Activated CD8-positive, alpha-beta T cell treated with anti-CD3 and anti-CD28 coated beads, Interleukin-2, amount 10 ng/mL, durations not matched to agents 7 days and 5 days (primary cell): ENCODE measurements around the gene TBATA. TPM values are rescaled to one million over a fixed set of nuclear protein-coding genes. Genes with fewer than 3 reads are reported as not detected.

Experiments
- ATAC-seq: fragments of 150-1000 bp; cut with Tn5 transposase; one replicate; pipeline ENCODE4 v1.10.0; 2021; ENCODE audit warnings: moderate library complexity
- CTCF ChIA-PET: fragments of 350-600 bp; sonication (Branson Sonifier 250); formaldehyde crosslinking; loops from one replicate; lab custom pipeline; 2021; ENCODE audit warnings: antibody characterized with exemption; lab: Charles Lee
- POLR2A ChIA-PET: fragments of 350-600 bp; sonication (Branson Sonifier 250); formaldehyde crosslinking; loops from one replicate; lab custom pipeline; 2021; ENCODE audit warnings: antibody characterized with exemption; lab: Charles Lee
- DNase-seq: peaks from one replicate; pipeline ENCODE4 v3.0.0-alpha.2; 2020
- H3K27ac Mint-ChIP-seq: one replicate; pipeline ENCODE4 v1.8.0; 2021; ENCODE audit warnings: mild to moderate bottlenecking, mixed read lengths
- H3K27me3 Mint-ChIP-seq: one replicate; pipeline ENCODE4 v1.8.0; 2021; ENCODE audit warnings: low read depth, mixed read lengths
- H3K36me3 Mint-ChIP-seq: one replicate; pipeline ENCODE4 v1.8.0; 2021; ENCODE audit warnings: low read depth, mixed read lengths
- H3K4me1 Mint-ChIP-seq: one replicate; pipeline ENCODE4 v1.8.0; 2021; ENCODE audit warnings: low read depth, mixed read lengths
- H3K4me3 Mint-ChIP-seq: one replicate; pipeline ENCODE4 v1.8.0; 2021; ENCODE audit warnings: mild to moderate bottlenecking, mixed read lengths
- H3K9me3 Mint-ChIP-seq: one replicate; pipeline ENCODE4 v1.8.0; 2022; ENCODE audit warnings: mixed read lengths; ENCODE audit not compliant: insufficient read depth
- total RNA-seq, 2 experiments: library from RNA; stranded (reverse); gene quantifications; one replicate each; pipeline ENCODE4 v1.2.3, GENCODE V29; 2021

TBATA gene
- total RNA-seq, 2 experiments from 2014 or later: not detected

GRCh38 chr10:70747192-70747965, 37.8 kb downstream of the TBATA start:
- H3K27me3 Mint-ChIP-seq: peaks cover 2% of the 10 kb centered on the region
- POLR2A ChIA-PET: no interaction called here
- H3K4me1 Mint-ChIP-seq: peaks cover 21% of the 10 kb centered on the region
- ATAC-seq (no peak), DNase-seq (no peak)
- no peaks in the 10 kb centered on the region for H3K9me3 Mint-ChIP-seq
- no peak overlapping the region for H3K4me3 Mint-ChIP-seq
- CTCF ChIA-PET: no interaction called here
- peaks cover 4% of the 10 kb centered on the region for H3K36me3 Mint-ChIP-seq
- peak overlapping the region; percentile 1 for H3K27ac Mint-ChIP-seq

- ChIA-PET CTCF (no interaction called here), POLR2A (interaction anchor here (0.6 kb wide), 1 partner anchor 1001 kb away, joined by 3 read pairs; no protein-coding TSS in a partner anchor)
- Mint-ChIP-seq H3K36me3 (peaks cover 4% of the 10 kb centered on the region), H3K4me3 (no peak overlapping the region), H3K4me1 (peaks cover 32% of the 10 kb centered on the region), H3K27me3 (peaks cover 2% of the 10 kb centered on the region), H3K9me3 (no peaks in the 10 kb centered on the region), H3K27ac (peak overlapping the region; percentile 75)
- no peak for ATAC-seq
- no peak for DNase-seq
Observed at GRCh38 chr10:70745555-70745954, 39.6 kb downstream of the TBATA start.

GRCh38 chr10:70744617-70745143, 40.5 kb downstream of the TBATA start:
- POLR2A ChIA-PET: no interaction called here

GRCh38 chr10:70743879-70744278, 41.3 kb downstream of the TBATA start:
- DNase-seq: no peak
- CTCF ChIA-PET: interaction anchor here (1.4 kb wide), 2 partner anchors 15 to 124 kb away, joined by 3 to 5 read pairs; no protein-coding TSS in a partner anchor
- no peak for ATAC-seq

More at GRCh38 chr10:70744617-70745143, 40.5 kb downstream of the TBATA start:
- DNase-seq (no peak), ATAC-seq (no peak)
- CTCF ChIA-PET: no interaction called here
- H3K9me3 Mint-ChIP-seq: no peaks in the 10 kb centered on the region
- H3K27ac Mint-ChIP-seq: peak overlapping the region; percentile 53
- H3K4me3 Mint-ChIP-seq: no peak overlapping the region
- H3K36me3 Mint-ChIP-seq: peaks cover 4% of the 10 kb centered on the region
- peaks cover 32% of the 10 kb centered on the region for H3K4me1 Mint-ChIP-seq
- peaks cover 2% of the 10 kb centered on the region for H3K27me3 Mint-ChIP-seq

GRCh38 chr10:70743430-70743788, 41.8 kb downstream of the TBATA start:
- H3K27me3 Mint-ChIP-seq: peaks cover 2% of the 10 kb centered on the region
- CTCF ChIA-PET: interaction anchor here (1.4 to 2.0 kb wide), 3 partner anchors 16 to 184 kb away, joined by 3 to 7 read pairs (median 5); no protein-coding TSS in a partner anchor
- H3K4me3 Mint-ChIP-seq: no peak overlapping the region
- peaks cover 4% of the 10 kb centered on the region for H3K36me3 Mint-ChIP-seq
- POLR2A ChIA-PET: no interaction called here
- ATAC-seq (no peak), DNase-seq (no peak)
- peaks cover 32% of the 10 kb centered on the region for H3K4me1 Mint-ChIP-seq
- no peaks in the 10 kb centered on the region for H3K9me3 Mint-ChIP-seq
- H3K27ac Mint-ChIP-seq: no peak overlapping the region

More at GRCh38 chr10:70743879-70744278, 41.3 kb downstream of the TBATA start:
- POLR2A ChIA-PET: no interaction called here
- H3K36me3 Mint-ChIP-seq: peaks cover 4% of the 10 kb centered on the region
- H3K4me3 Mint-ChIP-seq: no peak overlapping the region
- peaks cover 32% of the 10 kb centered on the region for H3K4me1 Mint-ChIP-seq
- H3K27me3 Mint-ChIP-seq: peaks cover 2% of the 10 kb centered on the region
- H3K9me3 Mint-ChIP-seq: no peaks in the 10 kb centered on the region
- H3K27ac Mint-ChIP-seq: no peak overlapping the region

- H3K36me3 Mint-ChIP-seq: peaks cover 4% of the 10 kb centered on the region
- ChIA-PET CTCF (interaction anchor here (1.0 to 2.0 kb wide), 5 partner anchors 16 to 192 kb away, joined by 3 to 7 read pairs (median 5); no protein-coding TSS in a partner anchor), POLR2A (no interaction called here)
- H3K9me3 Mint-ChIP-seq: no peaks in the 10 kb centered on the region
- peak; percentile 38 for ATAC-seq
- peaks cover 2% of the 10 kb centered on the region for H3K27me3 Mint-ChIP-seq
- peaks cover 32% of the 10 kb centered on the region for H3K4me1 Mint-ChIP-seq
- peak overlapping the region; percentile 77 for H3K27ac Mint-ChIP-seq
- H3K4me3 Mint-ChIP-seq: peak overlapping the region; percentile 17
- DNase-seq: peak; percentile 48
Observed at GRCh38 chr10:70742537-70743429, 42.4 kb downstream of the TBATA start.

GRCh38 chr10:70740406-70741288, 44.5 kb downstream of the TBATA start:
- Mint-ChIP-seq H3K36me3 (peaks cover 4% of the 10 kb centered on the region), H3K27me3 (peaks cover 1% of the 10 kb centered on the region), H3K4me1 (peaks cover 30% of the 10 kb centered on the region), H3K27ac (no peak overlapping the region), H3K4me3 (no peak overlapping the region), H3K9me3 (no peaks in the 10 kb centered on the region)
- ATAC-seq (no peak), DNase-seq (no peak)
- ChIA-PET POLR2A (no interaction called here), CTCF (interaction anchor here (1.3 to 3.5 kb wide), 3 partner anchors 12 to 182 kb away, joined by 3 to 15 read pairs (median 14); no protein-coding TSS in a partner anchor)

- no peak for ATAC-seq
- ChIA-PET POLR2A (interaction anchor here (0.7 kb wide), 1 partner anchor 179 kb away, joined by 4 read pairs; no protein-coding TSS in a partner anchor), CTCF (interaction anchor here (1.1 to 3.5 kb wide), 5 partner anchors 16 to 180 kb away, joined by 3 to 15 read pairs (median 6); no protein-coding TSS in a partner anchor)
- Mint-ChIP-seq H3K4me1 (peaks cover 24% of the 10 kb centered on the region), H3K27ac (no peak overlapping the region), H3K4me3 (no peak overlapping the region), H3K36me3 (no peaks in the 10 kb centered on the region), H3K27me3 (no peaks in the 10 kb centered on the region), H3K9me3 (no peaks in the 10 kb centered on the region)
- no peak for DNase-seq
Observed at GRCh38 chr10:70738761-70739121, 46.4 kb downstream of the TBATA start.

GRCh38 chr10:70738006-70738760, 47.0 kb downstream of the TBATA start:
- Mint-ChIP-seq H3K27ac (no peak overlapping the region), H3K27me3 (no peaks in the 10 kb centered on the region), H3K4me3 (no peak overlapping the region), H3K36me3 (no peaks in the 10 kb centered on the region), H3K4me1 (peaks cover 19% of the 10 kb centered on the region), H3K9me3 (no peaks in the 10 kb centered on the region)
- ChIA-PET CTCF (interaction anchor here (1.4 to 3.5 kb wide), 4 partner anchors 16 to 179 kb away, joined by 4 to 15 read pairs (median 10); no protein-coding TSS in a partner anchor), POLR2A (interaction anchor here (0.7 kb wide), 1 partner anchor 179 kb away, joined by 4 read pairs; no protein-coding TSS in a partner anchor)
- no peak for DNase-seq
- no peak for ATAC-seq

GRCh38 chr10:70737250-70737649, 47.9 kb downstream of the TBATA start:
- no peak for DNase-seq
- Mint-ChIP-seq H3K27ac (no peak overlapping the region), H3K27me3 (no peaks in the 10 kb centered on the region), H3K4me3 (no peak overlapping the region), H3K9me3 (no peaks in the 10 kb centered on the region), H3K4me1 (peaks cover 10% of the 10 kb centered on the region), H3K36me3 (no peaks in the 10 kb centered on the region)
- no peak for ATAC-seq
- ChIA-PET CTCF (interaction anchor here (1.4 kb wide), 1 partner anchor 177 kb away, joined by 4 read pairs; no protein-coding TSS in a partner anchor), POLR2A (no interaction called here)
